ENCODE results near the gene TOR2A. TPM values are rescaled to one million over a fixed set of nuclear protein-coding genes. Genes with fewer than 3 reads are reported as not detected.

The TOR2A gene
- total RNA-seq, 1 donor from 2014 or later: 15.1 TPM

GRCh38 chr9:127707766-127708165 lies 27.3 kb downstream of the TOR2A start:
- DNase-seq (no peak), ATAC-seq (ENCODE audit: low read depth) (peak; percentile 45)
- H3K4me3 Mint-ChIP-seq: no peak overlapping the region
- H3K4me1 Mint-ChIP-seq: peaks cover 9% of the 10 kb centered on the region
- no peak overlapping the region for H3K27ac Mint-ChIP-seq
- H3K36me3 Mint-ChIP-seq (ENCODE audit: low read depth): no peaks in the 10 kb centered on the region
- no peak for TF ChIP-seq CTCF (IDR thresholded peaks at IDR 0.05)
- CTCF ChIA-PET: no interaction called here
- intact Hi-C loops (cut with micrococcal nuclease): no loop called here
- no peaks in the 10 kb centered on the region for H3K27me3 Mint-ChIP-seq
- peaks cover 2% of the 10 kb centered on the region for H3K9me3 Mint-ChIP-seq
- POLR2A ChIA-PET: no interaction called here

GRCh38 chr9:127706836-127707241 lies 28.3 kb downstream of the TOR2A start, which contains the start of gene CFAP157:
Gene CFAP157, plus strand, starts transcription at chr9:127706988. Its CDS starts 44 bp downstream, at chr9:127707032.
- ATAC-seq (ENCODE audit: low read depth) (no peak), DNase-seq (no peak)
- no peaks in the 10 kb centered on the region for H3K27me3 Mint-ChIP-seq
- H3K9me3 Mint-ChIP-seq: peaks cover 2% of the 10 kb centered on the region
- H3K36me3 Mint-ChIP-seq (ENCODE audit: low read depth): no peaks in the 10 kb centered on the region
- H3K4me3 Mint-ChIP-seq: no peak within 1 kb of the TSS
- ChIA-PET POLR2A (interaction anchor here (0.5 to 0.7 kb wide), 2 partner anchors 9 to 210 kb away, joined by 3 to 5 read pairs; partner anchors contain the start of genes PTRH1, ST6GALNAC4 and TTC16), CTCF (interaction anchor here (1.1 kb wide), 1 partner anchor 28 kb away, joined by 3 read pairs; the partner anchor contains the start of gene TOR2A)
- intact Hi-C loops (cut with micrococcal nuclease): no loop called here
- TF ChIP-seq CTCF (IDR thresholded peaks at IDR 0.05): no peak
- H3K27ac Mint-ChIP-seq: no peak within 1 kb of the TSS
- peaks cover 9% of the 10 kb centered on the region for H3K4me1 Mint-ChIP-seq

- ChIA-PET POLR2A (interaction anchor here (1.1 kb wide), 1 partner anchor 10 kb away, joined by 3 read pairs; the partner anchor contains the start of genes PTRH1 and TTC16), CTCF (no interaction called here)
- no peak for ATAC-seq (ENCODE audit: low read depth)
- peaks cover 6% of the 10 kb centered on the region for H3K4me1 Mint-ChIP-seq
- H3K27me3 Mint-ChIP-seq: no peaks in the 10 kb centered on the region
- peaks cover 2% of the 10 kb centered on the region for H3K9me3 Mint-ChIP-seq
- H3K27ac Mint-ChIP-seq: no peak overlapping the region
- H3K4me3 Mint-ChIP-seq: no peak overlapping the region
- H3K36me3 Mint-ChIP-seq (ENCODE audit: low read depth): no peaks in the 10 kb centered on the region
- intact Hi-C loops (cut with micrococcal nuclease): no loop called here
- TF ChIP-seq CTCF (IDR thresholded peaks at IDR 0.05): no peak
- no peak for DNase-seq
Measured at GRCh38 chr9:127705577-127706379, 29.3 kb downstream of the TOR2A start.

GRCh38 chr9:127703289-127703946 lies 31.7 kb downstream of the TOR2A start:
- intact Hi-C loops (cut with micrococcal nuclease): no loop called here
- no peaks in the 10 kb centered on the region for H3K36me3 Mint-ChIP-seq (ENCODE audit: low read depth)
- ATAC-seq (ENCODE audit: low read depth) (no peak), DNase-seq (no peak)
- H3K27ac Mint-ChIP-seq: no peak overlapping the region
- H3K27me3 Mint-ChIP-seq: no peaks in the 10 kb centered on the region
- no peak for TF ChIP-seq CTCF (IDR thresholded peaks at IDR 0.05)
- H3K9me3 Mint-ChIP-seq: no peaks in the 10 kb centered on the region
- peaks cover 20% of the 10 kb centered on the region for H3K4me1 Mint-ChIP-seq
- CTCF ChIA-PET: no interaction called here
- POLR2A ChIA-PET: interaction anchor here (0.8 kb wide), 1 partner anchor 980 kb away, joined by 3 read pairs; no protein-coding TSS in a partner anchor
- H3K4me3 Mint-ChIP-seq: no peak overlapping the region

Measured in activated B cell treated with CpG ODN at 0.5 μM for 24 hours (primary cell).